ENCODE data around the gene JMJD7. TPM values are rescaled to one million over a fixed set of nuclear protein-coding genes. Genes with fewer than 3 reads are reported as not detected.

The JMJD7 gene
- total RNA-seq, 2 experiments from 2014 or later = 3.0 to 14.1 TPM

DNA sequence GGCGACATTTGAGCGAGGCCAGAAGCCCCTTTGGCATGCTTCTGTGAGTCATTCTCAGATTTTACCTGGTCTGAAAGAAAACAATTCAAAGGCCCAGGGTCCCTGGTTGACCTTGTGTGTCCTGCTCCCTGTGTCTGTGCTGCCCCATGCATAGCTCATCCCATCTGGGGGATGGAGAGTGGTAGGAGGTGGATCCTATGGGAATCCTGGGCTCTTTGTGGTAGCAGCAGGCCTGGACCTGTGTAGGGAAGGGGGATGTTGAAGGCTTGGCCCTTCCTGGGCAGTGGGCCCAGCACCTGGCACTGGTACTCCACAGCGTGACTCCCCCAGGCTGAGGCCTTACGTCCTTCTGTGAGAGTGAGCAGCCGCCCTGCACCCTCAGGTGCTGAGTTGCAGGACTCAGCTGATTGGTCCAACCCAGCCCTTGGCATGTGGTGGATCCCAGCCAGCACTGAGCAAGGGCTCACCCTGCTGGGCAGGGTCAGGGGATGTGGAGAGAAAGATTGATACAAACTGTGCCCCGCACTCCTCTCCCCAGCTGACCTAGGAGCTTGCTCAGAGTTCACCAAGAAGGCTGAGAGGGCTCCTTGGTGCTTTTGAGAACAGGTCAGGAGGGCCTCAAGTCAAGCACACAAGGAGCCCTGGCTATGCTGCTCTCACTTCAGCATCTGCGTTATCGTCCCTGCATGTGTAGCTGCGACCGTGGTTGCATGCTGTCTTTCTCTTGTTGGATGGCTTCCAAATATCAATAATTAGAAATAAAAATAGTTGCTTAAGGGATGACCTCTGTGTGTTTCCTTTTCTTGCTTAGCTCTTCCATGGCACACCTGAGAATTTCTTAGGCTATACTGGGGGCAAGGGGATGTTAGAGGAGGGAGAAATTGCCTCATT, 21.4 kb upstream of the JMJD7 start:
- H3K27ac ChIP-seq (ENCODE audit: low read depth, low read length, poor library complexity, severe bottlenecking) = no peak overlapping the region
- no peak for DNase-seq (ENCODE audit: low spot score)
- intact Hi-C loops (cut with micrococcal nuclease; ENCODE audit: unreplicated experiment) = no loop called here
- H3K79me2 ChIP-seq (ENCODE audit: insufficient read depth, low read depth, low read length) = no peaks in the 10 kb centered on the region
- H3K4me3 ChIP-seq (ENCODE audit: low read depth, low read length, poor library complexity, severe bottlenecking) = no peak overlapping the region
- ChIA-PET CTCF (ENCODE audit: unreplicated experiment) (interaction anchor here (1.0 kb wide), 1 partner anchor 34 kb away, joined by 3 read pairs; no protein-coding TSS in a partner anchor), POLR2A (interaction anchor here (0.6 to 0.9 kb wide), 2 partner anchors 23 to 274 kb away, joined by 3 to 4 read pairs; no protein-coding TSS in a partner anchor)
- TF ChIP-seq EZH2phosphoT487 (IDR thresholded peaks at IDR 0.05; ENCODE audit: borderline replicate concordance, low read depth, low read length) = no peak
- no TSS peak for BruUV-seq (replicated peaks)
- H2AFZ ChIP-seq (ENCODE audit: low read length) = no peak overlapping the region
- H3K36me3 ChIP-seq (ENCODE audit: insufficient read depth, low read length) = peaks cover 3% of the 10 kb centered on the region
- peaks cover 6% of the 10 kb centered on the region for H3K9me3 ChIP-seq (ENCODE audit: low read length)
- no peak overlapping the region for H3K4me2 ChIP-seq (ENCODE audit: low read length)
- H4K20me1 ChIP-seq (ENCODE audit: insufficient read depth, low read length) = no peaks in the 10 kb centered on the region
- H3K4me1 ChIP-seq (ENCODE audit: insufficient read depth, low read length, poor library complexity, severe bottlenecking) = peaks cover 16% of the 10 kb centered on the region
- H3K9me2 ChIP-seq (ENCODE audit: insufficient read depth, low read length) = no peaks in the 10 kb centered on the region

DNA sequence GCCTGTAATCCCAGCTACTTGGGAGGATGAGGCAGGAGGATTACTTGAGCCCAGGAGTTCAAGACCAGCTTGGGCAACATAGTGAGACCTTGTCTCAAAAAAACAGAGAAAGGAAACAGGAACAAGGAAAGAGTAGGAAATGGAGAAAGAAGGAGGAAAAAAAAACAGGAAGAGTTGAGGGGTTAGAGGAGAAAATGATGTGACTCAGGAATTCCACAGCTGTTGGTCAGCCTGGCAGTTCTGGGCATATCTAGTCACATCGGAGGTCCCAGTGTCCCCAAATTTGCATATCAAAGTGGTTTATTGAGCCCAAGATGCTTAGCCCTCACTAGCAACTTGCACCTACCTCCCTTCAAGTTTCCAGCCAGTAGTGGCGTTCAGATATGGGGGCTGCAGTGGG, 18.8 kb upstream of the JMJD7 start:
- no peaks in the 10 kb centered on the region for H3K9me3 ChIP-seq (ENCODE audit: low read length)
- H3K36me3 ChIP-seq (ENCODE audit: insufficient read depth, low read length) = no peaks in the 10 kb centered on the region
- TF ChIP-seq, protein P1, sequence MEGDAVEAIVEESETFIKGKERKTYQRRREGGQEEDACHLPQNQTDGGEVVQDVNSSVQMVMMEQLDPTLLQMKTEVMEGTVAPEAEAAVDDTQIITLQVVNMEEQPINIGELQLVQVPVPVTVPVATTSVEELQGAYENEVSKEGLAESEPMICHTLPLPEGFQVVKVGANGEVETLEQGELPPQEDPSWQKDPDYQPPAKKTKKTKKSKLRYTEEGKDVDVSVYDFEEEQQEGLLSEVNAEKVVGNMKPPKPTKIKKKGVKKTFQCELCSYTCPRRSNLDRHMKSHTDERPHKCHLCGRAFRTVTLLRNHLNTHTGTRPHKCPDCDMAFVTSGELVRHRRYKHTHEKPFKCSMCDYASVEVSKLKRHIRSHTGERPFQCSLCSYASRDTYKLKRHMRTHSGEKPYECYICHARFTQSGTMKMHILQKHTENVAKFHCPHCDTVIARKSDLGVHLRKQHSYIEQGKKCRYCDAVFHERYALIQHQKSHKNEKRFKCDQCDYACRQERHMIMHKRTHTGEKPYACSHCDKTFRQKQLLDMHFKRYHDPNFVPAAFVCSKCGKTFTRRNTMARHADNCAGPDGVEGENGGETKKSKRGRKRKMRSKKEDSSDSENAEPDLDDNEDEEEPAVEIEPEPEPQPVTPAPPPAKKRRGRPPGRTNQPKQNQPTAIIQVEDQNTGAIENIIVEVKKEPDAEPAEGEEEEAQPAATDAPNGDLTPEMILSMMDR (conservative IDR thresholded peaks at IDR 0.05; ENCODE audit: low read length) = no peak
- no peak for TF ChIP-seq EZH2phosphoT487 (IDR thresholded peaks at IDR 0.05; ENCODE audit: borderline replicate concordance, low read depth, low read length)
- no peak overlapping the region for H3K4me2 ChIP-seq (ENCODE audit: low read length)
- H2AFZ ChIP-seq (ENCODE audit: low read length) = no peak overlapping the region
- no peak for DNase-seq (ENCODE audit: low spot score)
- POLR2A ChIA-PET = interaction anchor here (1.0 to 2.4 kb wide), 3 partner anchors 17 to 35 kb away, joined by 3 to 22 read pairs (median 4); partner anchors contain the start of gene MAPKBP1
- no TSS peak for BruUV-seq (replicated peaks)
- no peaks in the 10 kb centered on the region for H3K9me2 ChIP-seq (ENCODE audit: insufficient read depth, low read length)
- CTCF ChIA-PET (ENCODE audit: unreplicated experiment) = interaction anchor here (5.2 kb wide), 1 partner anchor 36 kb away, joined by 67 read pairs; the partner anchor contains the start of gene MAPKBP1
- H3K79me2 ChIP-seq (ENCODE audit: insufficient read depth, low read depth, low read length) = no peaks in the 10 kb centered on the region
- intact Hi-C loops (cut with micrococcal nuclease; ENCODE audit: unreplicated experiment) = no loop called here
- no peak overlapping the region for H3K4me3 ChIP-seq (ENCODE audit: low read depth, low read length, poor library complexity, severe bottlenecking)
- H4K20me1 ChIP-seq (ENCODE audit: insufficient read depth, low read length) = no peaks in the 10 kb centered on the region
- peaks cover 16% of the 10 kb centered on the region for H3K4me1 ChIP-seq (ENCODE audit: insufficient read depth, low read length, poor library complexity, severe bottlenecking)
- H3K27ac ChIP-seq (ENCODE audit: low read depth, low read length, poor library complexity, severe bottlenecking) = no peak overlapping the region

DNA sequence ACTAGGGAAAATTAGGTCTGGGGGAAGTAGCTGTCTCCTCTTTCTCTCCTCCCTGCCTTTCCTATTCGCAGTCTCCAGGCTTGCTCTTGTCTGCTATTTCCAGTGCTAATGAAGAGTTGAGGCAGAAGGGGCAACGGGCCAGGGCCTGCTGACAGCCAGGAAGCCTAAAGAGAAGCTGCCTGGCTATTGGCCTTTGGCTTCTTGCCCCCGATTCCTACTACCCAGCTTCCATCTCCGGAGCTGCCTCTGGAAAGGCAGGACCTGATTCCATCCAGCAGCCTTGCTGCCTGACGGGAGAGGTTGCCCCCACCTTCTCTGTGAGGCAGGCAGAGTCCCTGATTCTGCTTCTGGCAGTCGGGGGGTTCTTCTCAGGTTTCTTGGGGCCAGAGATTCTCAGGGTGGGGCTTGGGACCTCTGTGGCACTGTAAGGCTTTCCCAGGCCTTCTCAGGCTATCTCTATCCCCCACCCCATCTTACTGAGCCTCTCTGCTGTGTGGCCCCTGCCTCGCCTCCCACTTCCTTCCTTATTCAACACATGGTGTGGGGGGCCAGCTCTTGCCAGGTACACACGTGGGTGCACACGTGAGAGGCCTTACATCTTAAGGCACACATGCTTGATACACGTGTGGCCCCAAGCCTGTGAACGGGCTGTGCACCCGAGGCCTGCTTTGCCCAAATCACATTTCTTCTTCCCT, 18.2 kb upstream of the JMJD7 start:
- H3K9me2 ChIP-seq (ENCODE audit: insufficient read depth, low read length) = no peaks in the 10 kb centered on the region
- no peak overlapping the region for H3K4me3 ChIP-seq (ENCODE audit: low read depth, low read length, poor library complexity, severe bottlenecking)
- H3K79me2 ChIP-seq (ENCODE audit: insufficient read depth, low read depth, low read length) = no peaks in the 10 kb centered on the region
- no peak overlapping the region for H3K27ac ChIP-seq (ENCODE audit: low read depth, low read length, poor library complexity, severe bottlenecking)
- BruUV-seq (replicated peaks) = no TSS peak
- H2AFZ ChIP-seq (ENCODE audit: low read length) = no peak overlapping the region
- peaks cover 16% of the 10 kb centered on the region for H3K4me1 ChIP-seq (ENCODE audit: insufficient read depth, low read length, poor library complexity, severe bottlenecking)
- DNase-seq (ENCODE audit: low spot score) = no peak
- CTCF ChIA-PET (ENCODE audit: unreplicated experiment) = interaction anchor here (1.2 to 5.2 kb wide), 2 partner anchors 31 to 36 kb away, joined by 3 to 67 read pairs; partner anchors contain the start of gene MAPKBP1
- intact Hi-C loops (cut with micrococcal nuclease; ENCODE audit: unreplicated experiment) = loop anchor here (2.0 to 5.0 kb wide), 5 partner anchors 93 to 342 kb away; partner anchors contain the start of gene MGA
- TF ChIP-seq EZH2phosphoT487 (IDR thresholded peaks at IDR 0.05; ENCODE audit: borderline replicate concordance, low read depth, low read length) = no peak
- TF ChIP-seq, protein P1 (conservative IDR thresholded peaks at IDR 0.05; ENCODE audit: low read length) = no peak
- H4K20me1 ChIP-seq (ENCODE audit: insufficient read depth, low read length) = no peaks in the 10 kb centered on the region
- POLR2A ChIA-PET = interaction anchor here (0.6 to 2.4 kb wide), 4 partner anchors 18 to 52 kb away, joined by 3 to 22 read pairs (median 4); partner anchors contain the start of gene MAPKBP1
- H3K9me3 ChIP-seq (ENCODE audit: low read length) = no peaks in the 10 kb centered on the region
- no peak overlapping the region for H3K4me2 ChIP-seq (ENCODE audit: low read length)
- no peaks in the 10 kb centered on the region for H3K36me3 ChIP-seq (ENCODE audit: insufficient read depth, low read length)
